PFSK-1 (cell line): ENCODE data around the gene BLACAT1.

Experiments used
- FOXP2 ChIP-seq: optimal IDR thresholded peaks from 2 replicates; pipeline ENCODE3; 2011; ENCODE audit warnings: borderline replicate concordance, control low read depth, inconsistent platforms; ENCODE audit not compliant: insufficient read depth; ENCODE audit errors: extremely low read length, extremely low read depth
- POLR2AphosphoS5 ChIP-seq: IDR thresholded peaks from 2 replicates; pipeline ENCODE4 v1.6.1; 2012; ENCODE audit warnings: low read depth, mild to moderate bottlenecking, control low read depth, low read length, moderate library complexity
- SIN3A ChIP-seq: IDR thresholded peaks from 2 replicates; pipeline ENCODE4 v1.6.1; 2012; ENCODE audit warnings: mild to moderate bottlenecking, low read length, moderate library complexity, borderline replicate concordance; ENCODE audit not compliant: insufficient read depth
- TAF1 ChIP-seq: IDR thresholded peaks from 2 replicates; pipeline ENCODE4 v1.6.1; 2012; ENCODE audit warnings: low read length, control low read depth, borderline replicate concordance; ENCODE audit not compliant: insufficient read depth
- TF ChIP-seq, protein P1 (sequence below), 2 experiments: IDR thresholded peaks; 2 replicates each; pipeline versions ENCODE4 v1.6.1 to v1.8.0; 2011 to 2012; ENCODE audit warnings: low read depth in 2 of 2, low read length in 2 of 2, control low read depth in 1 of 2, inconsistent platforms in 1 of 2, mild to moderate bottlenecking in 1 of 2, moderate library complexity in 1 of 2; ENCODE audit not compliant: insufficient read depth in 1 of 2

DNA sequence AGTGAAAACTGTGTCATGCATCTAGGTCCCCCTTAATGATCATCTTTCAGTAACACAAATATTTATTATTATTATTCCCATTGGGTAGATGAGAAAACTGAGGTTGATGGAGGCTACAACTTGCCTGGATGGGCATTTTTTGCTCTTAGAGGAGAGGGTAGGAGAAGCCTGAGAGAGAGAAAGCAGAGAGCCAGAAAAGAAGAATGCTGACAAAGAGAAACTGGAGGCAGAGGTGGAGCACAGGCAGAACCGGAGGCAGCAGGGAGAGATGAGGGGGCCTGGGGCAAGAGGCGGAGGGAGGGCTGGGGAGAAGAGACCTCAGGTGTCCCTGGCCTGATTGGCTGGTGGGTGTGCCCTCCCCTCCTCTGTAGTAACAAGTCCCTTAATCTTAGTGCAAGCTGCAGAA lies 4.1 kb downstream of the BLACAT1 start:
- TF ChIP-seq TAF1 (no peak), POLR2AphosphoS5 (no peak), SIN3A (no peak), FOXP2 (no peak)
- TF ChIP-seq, protein P1, sequence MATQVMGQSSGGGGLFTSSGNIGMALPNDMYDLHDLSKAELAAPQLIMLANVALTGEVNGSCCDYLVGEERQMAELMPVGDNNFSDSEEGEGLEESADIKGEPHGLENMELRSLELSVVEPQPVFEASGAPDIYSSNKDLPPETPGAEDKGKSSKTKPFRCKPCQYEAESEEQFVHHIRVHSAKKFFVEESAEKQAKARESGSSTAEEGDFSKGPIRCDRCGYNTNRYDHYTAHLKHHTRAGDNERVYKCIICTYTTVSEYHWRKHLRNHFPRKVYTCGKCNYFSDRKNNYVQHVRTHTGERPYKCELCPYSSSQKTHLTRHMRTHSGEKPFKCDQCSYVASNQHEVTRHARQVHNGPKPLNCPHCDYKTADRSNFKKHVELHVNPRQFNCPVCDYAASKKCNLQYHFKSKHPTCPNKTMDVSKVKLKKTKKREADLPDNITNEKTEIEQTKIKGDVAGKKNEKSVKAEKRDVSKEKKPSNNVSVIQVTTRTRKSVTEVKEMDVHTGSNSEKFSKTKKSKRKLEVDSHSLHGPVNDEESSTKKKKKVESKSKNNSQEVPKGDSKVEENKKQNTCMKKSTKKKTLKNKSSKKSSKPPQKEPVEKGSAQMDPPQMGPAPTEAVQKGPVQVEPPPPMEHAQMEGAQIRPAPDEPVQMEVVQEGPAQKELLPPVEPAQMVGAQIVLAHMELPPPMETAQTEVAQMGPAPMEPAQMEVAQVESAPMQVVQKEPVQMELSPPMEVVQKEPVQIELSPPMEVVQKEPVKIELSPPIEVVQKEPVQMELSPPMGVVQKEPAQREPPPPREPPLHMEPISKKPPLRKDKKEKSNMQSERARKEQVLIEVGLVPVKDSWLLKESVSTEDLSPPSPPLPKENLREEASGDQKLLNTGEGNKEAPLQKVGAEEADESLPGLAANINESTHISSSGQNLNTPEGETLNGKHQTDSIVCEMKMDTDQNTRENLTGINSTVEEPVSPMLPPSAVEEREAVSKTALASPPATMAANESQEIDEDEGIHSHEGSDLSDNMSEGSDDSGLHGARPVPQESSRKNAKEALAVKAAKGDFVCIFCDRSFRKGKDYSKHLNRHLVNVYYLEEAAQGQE (IDR thresholded peaks at IDR 0.05; ENCODE audit: insufficient read depth in 1 of 2, low read depth in 2 of 2, low read length in 2 of 2) = no peak
